Measurements from ENCODE around the gene MEGF6.

The MEGF6 gene

GRCh38 chr1:3657578-3658230, 46.4 kb upstream of the MEGF6 start:
- H3K4me3 ChIP-seq (ENCODE audit: low read depth, low read length): no peak overlapping the region
- H3K4me2 ChIP-seq (ENCODE audit: low read length): no peak overlapping the region
- no peak overlapping the region for H3K9ac ChIP-seq
- H3K27me3 ChIP-seq (ENCODE audit: control insufficient read depth, insufficient read depth, low read length): peaks cover 4% of the 10 kb centered on the region
- no peaks in the 10 kb centered on the region for H3K9me3 ChIP-seq (ENCODE audit: control insufficient read depth, low read length)
- H3K79me2 ChIP-seq: no peaks in the 10 kb centered on the region
- H3K27ac ChIP-seq: no peak overlapping the region
- no peaks in the 10 kb centered on the region for H3K36me3 ChIP-seq (ENCODE audit: control insufficient read depth, insufficient read depth, low read length)
- no peak for TF ChIP-seq CTCF (IDR thresholded peaks at IDR 0.05)
- no peaks in the 10 kb centered on the region for H3K4me1 ChIP-seq
- no peak overlapping the region for H2AFZ ChIP-seq

- peaks cover 4% of the 10 kb centered on the region for H3K27me3 ChIP-seq (ENCODE audit: control insufficient read depth, insufficient read depth, low read length)
Measured at GRCh38 chr1:3657096-3657475, 45.8 kb upstream of the MEGF6 start.

GRCh38 chr1:3656450-3657095, 45.3 kb upstream of the MEGF6 start:
- Histone ChIP-seq H3K27me3 (ENCODE audit: control insufficient read depth, insufficient read depth, low read length) (peaks cover 6% of the 10 kb centered on the region), H2AFZ (no peak overlapping the region), H3K4me2 (ENCODE audit: low read length) (no peak overlapping the region), H3K79me2 (no peaks in the 10 kb centered on the region), H3K4me1 (no peaks in the 10 kb centered on the region), H3K4me3 (ENCODE audit: low read depth, low read length) (no peak overlapping the region), H3K9me3 (ENCODE audit: control insufficient read depth, low read length) (no peaks in the 10 kb centered on the region), H3K9ac (no peak overlapping the region), H3K36me3 (ENCODE audit: control insufficient read depth, insufficient read depth, low read length) (no peaks in the 10 kb centered on the region), H3K27ac (no peak overlapping the region)
- no peak for TF ChIP-seq CTCF (IDR thresholded peaks at IDR 0.05)

More at GRCh38 chr1:3657096-3657475, 45.8 kb upstream of the MEGF6 start:
- no peak overlapping the region for H3K9ac ChIP-seq
- no peak overlapping the region for H3K4me2 ChIP-seq (ENCODE audit: low read length)
- no peak for TF ChIP-seq CTCF (IDR thresholded peaks at IDR 0.05)
- H2AFZ ChIP-seq: no peak overlapping the region
- no peaks in the 10 kb centered on the region for H3K36me3 ChIP-seq (ENCODE audit: control insufficient read depth, insufficient read depth, low read length)
- no peaks in the 10 kb centered on the region for H3K4me1 ChIP-seq
- no peaks in the 10 kb centered on the region for H3K79me2 ChIP-seq
- H3K4me3 ChIP-seq (ENCODE audit: low read depth, low read length): no peak overlapping the region
- H3K27ac ChIP-seq: no peak overlapping the region
- H3K9me3 ChIP-seq (ENCODE audit: control insufficient read depth, low read length): no peaks in the 10 kb centered on the region

GRCh38 chr1:3654549-3655281, 43.4 kb upstream of the MEGF6 start:
- TF ChIP-seq CTCF (IDR thresholded peaks at IDR 0.05): no peak
- H3K27me3 ChIP-seq (ENCODE audit: control insufficient read depth, insufficient read depth, low read length): peaks cover 8% of the 10 kb centered on the region
- H2AFZ ChIP-seq: no peak overlapping the region

More at GRCh38 chr1:3654549-3655281, 43.4 kb upstream of the MEGF6 start:
- Histone ChIP-seq H3K36me3 (ENCODE audit: control insufficient read depth, insufficient read depth, low read length) (no peaks in the 10 kb centered on the region), H3K9ac (no peak overlapping the region), H3K27ac (no peak overlapping the region), H3K4me2 (ENCODE audit: low read length) (no peak overlapping the region), H3K4me1 (no peaks in the 10 kb centered on the region), H3K4me3 (ENCODE audit: low read depth, low read length) (no peak overlapping the region), H3K9me3 (ENCODE audit: control insufficient read depth, low read length) (no peaks in the 10 kb centered on the region), H3K79me2 (no peaks in the 10 kb centered on the region)

Measured in parathyroid adenoma (tissue), 2 donors.